ENCODE data around the gene PYM1. TPM values are rescaled to one million over a fixed set of nuclear protein-coding genes. Genes with fewer than 3 reads are reported as not detected.
"Not testable (repeated sequence)": the region's sequence is repeated elsewhere in the genome, so short reads cannot be mapped to it uniquely, and the experiment has no call there.

The PYM1 gene
- total RNA-seq, 1 donor from 2014 or later, result 40.9 TPM

DNA sequence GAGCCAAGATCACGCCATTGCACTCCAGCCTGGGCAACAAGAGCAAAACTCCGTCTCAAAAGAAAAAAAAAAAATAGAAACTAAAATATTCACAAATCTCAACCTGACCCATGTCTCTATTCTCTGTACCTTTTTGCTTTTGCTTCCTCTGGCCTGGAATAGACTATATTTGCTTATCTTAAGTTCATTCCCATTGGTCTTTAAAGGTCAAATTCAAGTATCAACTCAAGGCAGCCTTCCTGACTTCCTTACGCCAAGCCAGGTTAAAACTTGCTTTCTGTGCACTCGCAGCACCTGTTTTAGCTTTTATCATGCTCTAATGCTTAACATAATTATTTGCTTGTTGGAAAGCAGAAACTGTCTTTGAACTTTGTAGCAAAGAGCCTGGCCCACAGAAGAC is 14.8 kb downstream of the PYM1 start:
- no peak for DNase-seq (ENCODE audit: low spot score)

DNA sequence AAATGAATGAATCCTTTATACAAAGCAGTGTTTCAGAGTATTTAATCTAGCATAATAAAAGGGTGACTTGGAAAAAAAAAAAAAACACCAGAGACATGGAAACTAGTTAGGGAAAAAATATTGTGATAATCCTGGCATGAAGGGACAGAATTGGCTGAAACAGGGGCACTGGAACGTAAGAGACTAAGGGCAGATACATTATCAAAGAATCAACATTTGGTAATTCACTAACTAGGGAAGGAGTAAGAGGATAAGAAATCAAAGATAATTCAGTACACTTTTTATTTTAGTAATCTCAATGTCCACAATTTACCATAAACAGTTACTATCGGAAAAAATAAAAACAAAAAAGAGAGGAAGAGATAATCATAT is 18.2 kb downstream of the PYM1 start:
- DNase-seq (ENCODE audit: low spot score), result no peak

DNA sequence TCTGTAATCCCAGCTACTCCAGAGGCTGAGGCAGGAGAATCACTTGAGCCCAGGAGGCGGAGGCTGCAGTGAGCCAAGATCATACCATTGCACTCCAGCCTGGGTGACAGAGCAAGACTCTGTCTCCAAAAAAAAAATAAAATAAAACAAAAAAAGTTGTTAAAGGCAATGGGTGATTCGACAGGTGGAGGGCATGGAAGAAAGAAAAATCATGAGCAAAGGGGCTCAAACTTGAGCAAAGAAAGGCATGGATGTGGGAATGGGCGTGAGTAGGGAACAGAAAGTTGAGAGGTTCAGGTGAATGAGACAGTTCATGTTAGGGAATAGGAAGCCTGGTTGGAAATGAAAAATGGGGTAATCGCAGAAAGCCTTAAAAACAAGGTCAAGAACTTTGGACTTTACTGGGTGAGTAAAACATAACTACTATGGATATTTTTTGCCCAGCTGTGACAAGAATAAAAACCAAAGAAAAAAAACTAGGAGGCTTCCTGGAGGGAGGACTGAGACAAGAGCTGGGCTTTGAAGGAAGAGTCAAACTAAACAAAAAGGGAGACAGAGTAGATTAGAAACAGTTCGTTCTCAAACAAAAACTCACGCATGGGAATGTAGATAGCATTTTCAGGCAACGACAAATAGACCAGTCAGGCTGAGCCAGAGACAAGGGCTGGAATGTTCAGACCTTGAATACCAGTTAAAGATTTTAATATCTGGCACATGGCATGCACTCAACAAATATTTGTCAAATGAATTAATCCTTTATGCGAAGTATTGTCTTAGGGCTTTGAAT is 18.8 kb downstream of the PYM1 start:
- no peak for DNase-seq (ENCODE audit: low spot score)

DNA sequence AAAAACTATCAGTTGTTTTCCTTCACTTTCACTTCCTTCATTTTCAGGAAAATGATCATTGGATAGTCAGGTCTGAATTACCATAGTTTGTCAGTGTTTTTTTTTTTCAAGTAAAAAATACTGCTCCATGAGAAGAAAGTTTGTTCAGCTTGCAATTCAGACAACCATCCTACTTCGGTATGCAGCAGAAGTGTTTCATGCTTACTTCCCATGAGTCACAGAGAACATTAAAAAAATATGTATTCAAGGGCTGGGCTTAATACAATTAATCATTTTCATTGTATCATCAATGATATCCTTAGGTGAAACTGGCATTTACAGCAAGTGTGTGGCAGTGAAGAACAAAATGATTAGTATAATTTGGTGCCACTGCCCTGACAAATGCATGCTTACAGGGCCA is 21.6 kb downstream of the PYM1 start:
- no peak for DNase-seq (ENCODE audit: low spot score)

DNA sequence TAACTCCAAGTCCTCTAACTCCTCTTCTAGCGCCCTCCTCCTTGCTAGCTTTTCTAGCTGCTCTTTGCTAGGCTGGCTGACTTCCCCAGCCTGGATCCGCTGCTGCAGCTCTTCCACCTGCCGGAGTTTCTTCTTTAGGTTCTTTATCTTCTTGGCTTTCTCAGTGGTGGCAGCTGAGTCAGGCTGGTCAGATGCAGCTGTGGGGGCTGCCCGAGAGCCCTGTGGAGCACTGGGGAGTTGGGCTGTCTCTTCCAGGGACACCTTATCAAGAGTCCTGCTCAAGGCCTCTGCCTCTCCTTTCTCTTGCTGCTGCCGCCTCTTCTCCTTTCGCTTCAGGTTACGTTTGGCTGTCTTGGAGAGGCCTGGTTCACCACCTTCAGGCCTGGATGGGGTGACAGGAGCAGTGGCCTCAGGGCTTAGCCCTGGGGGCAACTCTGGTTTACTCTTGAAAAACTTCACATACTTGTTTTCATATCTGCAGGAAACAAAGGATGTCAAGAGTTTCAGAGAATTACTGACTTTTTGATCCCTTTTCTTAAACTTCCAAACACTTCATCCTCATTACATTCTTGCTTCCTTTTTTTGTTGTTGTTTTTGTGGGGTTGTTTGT is 25.7 kb downstream of the PYM1 start:
- no peak for DNase-seq (ENCODE audit: low spot score)

DNA sequence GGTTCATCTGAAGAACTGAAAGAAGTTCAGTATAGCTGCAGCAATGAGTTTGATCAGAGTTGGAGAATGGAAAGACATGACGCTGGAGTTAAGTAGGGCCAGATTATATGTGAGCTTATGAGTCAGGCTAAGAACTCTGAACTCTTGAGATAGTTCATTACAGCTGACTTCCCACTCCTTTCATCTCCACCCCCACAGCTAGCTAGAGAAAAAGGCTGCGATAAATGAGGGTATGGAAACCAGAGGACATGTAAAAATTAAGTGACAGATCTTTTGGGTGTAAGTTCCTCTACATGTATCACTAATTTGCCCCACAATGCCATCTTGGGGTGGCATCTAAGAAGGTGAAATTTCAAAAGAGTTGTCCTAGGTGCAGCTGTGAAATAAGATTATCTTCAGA is 28.6 kb downstream of the PYM1 start:
- no peak for DNase-seq (ENCODE audit: low spot score)

DNA sequence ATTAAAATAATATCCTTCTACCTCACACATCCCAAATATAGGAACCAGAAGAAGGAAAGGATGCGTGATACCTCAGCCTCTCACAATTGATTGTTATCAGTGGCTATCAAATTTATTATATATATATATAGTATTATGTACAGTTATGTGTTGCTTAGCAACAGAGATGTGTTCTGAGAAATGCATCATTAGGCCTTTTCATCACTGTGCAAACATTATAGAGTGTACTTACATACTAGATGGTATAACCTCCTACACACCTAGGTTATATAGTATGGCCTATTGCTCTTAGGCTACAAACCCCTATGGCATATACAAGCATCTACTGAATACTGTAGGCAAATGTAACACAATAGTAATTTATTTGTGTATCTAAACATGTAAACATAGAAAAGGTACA is 34.0 kb downstream of the PYM1 start:
- DNase-seq (ENCODE audit: low spot score), result no peak

DNA sequence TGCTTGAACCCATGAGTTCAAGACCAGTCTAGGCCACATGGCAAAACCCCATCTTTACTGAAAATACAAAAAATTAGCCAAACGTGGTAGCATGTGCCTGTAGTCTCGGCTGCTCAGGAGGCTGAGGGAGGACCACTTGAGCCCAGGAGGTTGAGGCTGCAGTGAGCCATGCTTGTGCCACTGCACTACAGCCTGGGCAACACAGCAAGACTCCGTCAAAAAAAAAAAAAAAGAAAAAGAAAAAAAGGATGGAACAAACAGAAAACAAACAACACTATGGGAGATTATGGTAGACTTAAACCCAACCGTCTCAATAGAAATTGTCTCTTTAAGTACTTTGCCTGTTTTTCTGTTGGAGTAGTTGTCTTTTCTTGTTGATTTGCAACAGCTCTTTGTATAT is 36.4 kb downstream of the PYM1 start:
- DNase-seq (ENCODE audit: low spot score), result no peak

DNA sequence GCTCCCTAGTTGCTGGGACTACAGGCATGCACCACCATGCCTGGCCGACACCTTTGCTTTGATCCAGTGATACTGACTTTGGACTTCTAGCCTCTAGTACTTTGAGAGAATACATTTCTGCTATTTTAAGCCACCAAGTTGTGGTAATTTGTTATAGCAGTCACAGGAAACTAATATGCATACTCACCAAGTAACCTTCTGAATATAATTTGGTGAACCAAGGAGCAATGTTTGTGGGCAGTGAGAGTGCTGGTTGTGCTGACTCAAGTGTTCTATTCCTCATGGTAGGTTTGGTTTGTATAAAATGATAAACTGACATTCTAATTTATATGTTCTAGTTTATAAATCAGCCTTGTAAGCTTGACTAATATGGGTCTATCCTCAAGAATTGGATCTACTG is 42.6 kb downstream of the PYM1 start:
- DNase-seq (ENCODE audit: low spot score), result no peak

DNA sequence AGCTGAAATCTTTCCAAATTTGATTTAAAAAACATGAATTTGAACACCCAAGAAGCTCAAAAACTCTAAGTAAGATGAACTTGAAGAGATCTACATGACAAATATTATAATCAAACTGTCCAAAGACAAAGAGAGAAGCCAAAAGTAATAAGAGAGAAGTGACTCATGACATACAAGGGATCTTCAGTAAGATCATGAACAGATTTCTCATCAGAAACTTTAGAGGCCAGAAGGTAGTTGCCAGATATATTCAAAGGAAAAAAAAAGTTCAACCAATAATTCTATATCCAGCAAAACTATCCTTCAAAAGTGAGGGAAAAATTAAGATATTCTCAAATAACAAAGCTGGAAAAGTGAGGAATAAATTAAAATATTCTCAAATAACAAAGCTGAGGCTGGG is 49.9 kb downstream of the PYM1 start:
- DNase-seq (ENCODE audit: low spot score), result no peak

DNA sequence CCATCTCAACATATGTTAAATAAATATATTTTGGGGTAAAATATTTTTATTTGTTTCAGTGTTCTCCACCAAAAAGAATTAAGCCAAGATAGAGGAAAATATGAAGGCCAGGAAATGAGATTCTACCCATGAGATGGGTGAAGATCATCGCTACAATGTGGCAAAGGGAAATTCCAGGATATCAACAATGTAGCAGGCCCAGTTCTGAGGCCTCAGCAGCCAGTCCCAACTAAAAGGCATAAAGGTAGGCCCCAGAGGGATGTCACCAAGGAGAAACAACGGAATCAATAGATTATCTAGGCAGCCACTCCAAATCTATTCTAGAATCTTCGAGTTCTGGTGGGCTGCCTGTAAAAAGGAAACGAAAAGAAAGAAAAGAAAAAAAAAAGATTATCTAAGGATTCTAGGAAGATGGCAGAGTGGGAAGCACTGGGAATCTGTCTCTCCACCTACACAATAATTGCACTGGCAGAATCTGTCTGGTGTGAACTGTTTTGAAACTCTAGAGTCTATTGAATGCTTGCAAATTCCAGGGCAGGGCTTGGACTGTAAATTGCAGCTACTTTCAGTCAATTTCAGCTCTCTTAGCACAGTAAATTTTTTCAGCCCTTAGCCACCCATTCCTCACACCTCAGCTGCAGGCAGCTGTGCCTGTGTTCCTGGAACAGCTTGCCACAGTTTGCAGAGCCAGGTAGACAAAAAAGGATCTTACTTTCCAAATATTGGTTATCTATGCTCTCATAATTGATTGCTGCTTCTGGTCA is 51.8 kb downstream of the PYM1 start:
- DNase-seq (ENCODE audit: low spot score), result no peak

DNA sequence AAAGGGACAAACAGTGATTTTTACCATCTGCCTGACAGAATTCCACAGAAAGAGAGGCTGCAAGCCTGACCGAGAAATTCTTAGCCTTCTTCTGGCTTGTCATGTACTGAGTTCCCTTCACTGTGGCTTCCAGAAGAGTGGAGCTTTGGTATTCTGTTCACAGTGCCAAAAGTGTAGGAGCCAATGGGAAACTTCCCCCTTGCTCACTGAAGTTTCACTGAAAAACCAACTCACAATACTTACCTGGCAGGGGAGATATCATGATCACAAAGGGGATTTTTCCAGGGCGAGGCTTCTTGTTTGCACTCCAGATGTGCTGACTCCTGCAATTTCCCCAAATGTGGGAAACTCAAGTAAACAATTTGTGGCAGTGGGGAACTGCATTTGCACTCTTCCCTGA is 53.3 kb downstream of the PYM1 start:
- DNase-seq (ENCODE audit: low spot score), result no peak

DNA sequence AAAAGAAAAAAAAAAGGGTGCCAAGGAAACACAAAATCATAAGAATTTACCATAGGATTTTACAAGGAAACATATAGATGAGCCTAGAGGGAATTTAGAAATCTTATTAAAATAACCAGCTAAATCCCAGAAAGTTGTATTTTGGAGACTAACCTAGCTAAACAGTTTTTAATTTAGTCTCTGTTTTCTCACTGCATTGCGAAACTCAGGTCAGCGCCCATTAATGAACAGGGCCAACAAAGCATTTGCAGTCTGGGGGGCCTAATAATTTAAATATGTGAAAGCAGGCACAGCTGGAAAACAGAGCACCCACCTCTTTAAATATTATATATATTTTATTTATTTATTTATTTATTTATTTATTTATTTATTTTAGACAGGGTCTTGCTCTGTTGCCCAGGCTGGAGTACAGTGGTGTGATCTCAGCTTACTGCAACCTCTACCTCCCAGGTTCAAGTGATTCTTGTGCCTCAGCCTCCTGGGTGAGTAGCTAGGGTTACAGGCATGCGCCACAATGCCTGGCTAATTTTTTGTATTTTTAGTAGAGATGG is 61.2 kb downstream of the PYM1 start:
- not testable (repeated sequence) for DNase-seq (ENCODE audit: low spot score)

DNA sequence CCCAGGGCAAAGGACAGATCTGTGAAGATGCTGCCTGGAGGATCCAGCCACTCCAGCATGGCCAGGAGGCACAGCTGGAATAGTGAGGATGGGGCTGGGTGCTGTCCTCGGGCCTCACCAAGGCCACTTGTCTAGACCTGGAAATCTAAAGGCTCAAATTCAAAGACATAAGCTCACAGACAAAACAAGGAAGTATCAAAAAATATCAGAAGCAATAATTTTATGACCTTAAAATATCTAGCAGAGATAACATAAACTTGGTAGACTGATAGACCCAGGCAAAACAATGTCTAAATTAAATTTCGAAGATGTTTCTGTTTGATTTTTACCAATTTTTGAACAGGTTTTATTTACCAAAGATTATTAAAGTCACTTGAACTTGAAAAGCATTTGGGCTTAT is 62.4 kb downstream of the PYM1 start:
- DNase-seq (ENCODE audit: low spot score), result no peak

DNA sequence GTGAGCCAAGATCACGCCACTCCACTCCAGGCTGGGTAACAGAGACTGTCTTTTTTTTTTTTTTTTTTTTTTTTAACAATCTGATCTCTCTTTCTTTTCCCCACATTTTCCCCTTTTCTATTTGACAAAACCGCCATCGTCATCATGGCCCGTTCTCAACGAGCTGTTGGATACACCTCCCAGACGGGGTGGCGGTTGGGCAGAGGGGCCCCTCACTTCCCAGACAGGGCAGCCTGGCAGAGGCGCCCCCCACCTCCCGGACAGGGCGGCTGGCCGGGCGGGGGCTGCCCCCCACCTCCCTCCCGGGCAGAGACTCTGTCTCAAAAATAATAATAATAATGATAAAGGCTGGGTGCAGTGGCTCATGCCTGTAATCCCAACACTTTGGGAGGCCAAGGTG is 64.8 kb downstream of the PYM1 start:
- not testable (repeated sequence) for DNase-seq (ENCODE audit: low spot score)

DNA sequence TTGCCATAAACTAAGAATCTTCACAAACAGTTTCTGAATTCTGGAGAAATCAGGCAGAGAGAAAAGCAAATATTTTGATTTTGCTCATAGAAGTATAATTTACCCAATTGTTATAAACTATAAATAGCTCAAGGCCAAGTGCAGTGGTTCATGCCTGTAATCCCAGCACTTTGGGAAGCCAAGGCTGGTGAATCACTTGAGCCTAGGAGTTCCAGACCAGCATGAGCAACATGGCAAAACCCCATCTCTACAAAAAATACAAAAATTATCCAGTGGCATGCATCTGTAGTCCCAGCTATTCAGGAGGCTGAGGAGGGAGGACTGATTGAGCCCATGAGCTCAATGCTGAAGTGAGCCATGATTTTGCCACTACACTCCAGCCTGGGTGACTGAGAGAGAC is 65.4 kb downstream of the PYM1 start:
- no peak for DNase-seq (ENCODE audit: low spot score)

DNA sequence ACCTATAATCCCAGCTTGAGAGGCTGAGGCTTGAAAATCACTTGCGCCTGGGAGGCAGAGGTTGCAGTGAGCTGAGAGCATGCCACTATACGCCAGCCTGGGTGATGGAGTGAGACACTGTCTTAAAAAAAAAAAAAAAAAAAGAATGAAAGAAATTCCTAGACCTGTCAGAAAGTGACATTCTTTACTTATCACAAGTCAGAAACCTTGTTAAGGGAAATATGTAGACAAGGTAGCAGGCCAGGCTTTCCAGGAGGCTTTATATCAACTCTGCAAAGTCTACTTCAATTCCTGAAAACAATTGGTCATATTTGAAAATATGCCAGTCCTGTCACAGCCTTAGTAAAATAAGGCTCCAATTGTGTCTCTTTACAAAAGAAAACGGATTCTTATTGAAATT is 65.8 kb downstream of the PYM1 start:
- no peak for DNase-seq (ENCODE audit: low spot score)

DNA sequence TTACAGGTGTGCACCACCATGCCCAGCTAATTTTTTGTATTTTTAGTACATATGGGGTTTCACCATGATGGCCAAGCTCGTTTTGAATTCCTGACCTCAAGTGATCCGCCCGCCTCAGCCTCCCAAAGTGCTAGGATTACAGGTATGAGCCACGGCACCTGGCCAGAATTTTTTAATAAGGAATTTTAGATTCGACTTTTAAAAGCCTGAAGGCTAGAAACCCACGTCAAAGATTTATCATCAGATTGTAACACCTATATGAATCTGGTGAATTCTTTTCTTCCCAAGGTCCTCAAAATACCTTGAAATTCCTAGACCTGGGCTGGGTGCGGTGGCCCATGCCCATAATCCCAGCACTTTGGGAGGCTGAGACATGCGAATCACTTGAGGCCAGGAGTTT is 66.3 kb downstream of the PYM1 start:
- DNase-seq (ENCODE audit: low spot score), result no peak

DNA sequence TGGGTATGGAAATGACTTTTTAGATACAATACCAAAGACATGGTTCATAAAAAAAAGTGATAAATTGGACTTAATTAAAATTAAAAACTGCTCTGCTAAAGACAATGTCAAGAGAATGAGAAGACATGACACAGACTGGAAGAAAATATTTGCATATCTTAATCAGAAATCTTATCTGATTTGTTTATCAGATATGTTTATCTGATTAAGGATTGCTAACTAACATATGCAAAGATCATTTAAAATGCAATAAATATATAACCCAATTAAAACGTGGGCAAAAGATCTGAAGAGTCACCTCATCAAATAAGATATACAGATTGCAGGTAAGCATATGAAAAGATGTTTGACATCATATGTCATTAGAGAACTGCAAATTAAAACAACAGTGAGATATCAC is 75.0 kb downstream of the PYM1 start:
- DNase-seq (ENCODE audit: low spot score), result no peak

Data from ureter (tissue), 1 donor.